Suprapubic skin (tissue), 4 donors: ENCODE results near the gene PLAU. TPM values are rescaled to one million over a fixed set of nuclear protein-coding genes. Genes with fewer than 3 reads are reported as not detected.

Experiments
- DNase-seq, 2 donors: peaks; one replicate each; pipeline ENCODE4 v3.0.0-alpha.2; 2019; ENCODE audit warnings: low spot score in 2 of 2
- H3K27ac ChIP-seq: fragments of 200-600 bp; sonication (generic); one replicate; pipeline ENCODE4 v1.5.1; 2019
- H3K27me3 ChIP-seq: fragments of 200-600 bp; sonication (generic); one replicate; pipeline ENCODE4 v1.5.1; 2019
- H3K36me3 ChIP-seq: fragments of 200-600 bp; sonication (generic); one replicate; pipeline ENCODE4 v1.5.1; 2019
- H3K4me1 ChIP-seq: fragments of 200-600 bp; sonication (generic); one replicate; pipeline ENCODE4 v1.5.1; 2019
- H3K4me3 ChIP-seq: fragments of 200-600 bp; sonication (generic); one replicate; pipeline ENCODE4 v1.5.1; 2019; ENCODE audit warnings: mild to moderate bottlenecking
- H3K9me3 ChIP-seq: fragments of 200-600 bp; sonication (generic); one replicate; pipeline ENCODE4 v1.5.1; 2019
- CTCF ChIP-seq, 2 donors: fragments of 200-600 bp in 1 of 2; fragments of 450-650 bp in 1 of 2; sonication (generic) in 1 of 2; IDR thresholded peaks; one replicate each; pipeline ENCODE4 v1.5.1; 2016 to 2019; ENCODE audit warnings: antibody characterized with exemption in 2 of 2, mild to moderate bottlenecking in 1 of 2, moderate library complexity in 1 of 2
- EP300 ChIP-seq: sonication (generic); formaldehyde crosslinking; IDR thresholded peaks from one replicate; pipeline ENCODE4 v1.6.1; 2017; ENCODE audit warnings: antibody characterized with exemption
- POLR2A ChIP-seq, 2 donors: fragments of 450-650 bp; IDR thresholded peaks; one replicate each; pipeline ENCODE4 v1.6.1; 2017; ENCODE audit warnings: antibody characterized with exemption in 2 of 2, mild to moderate bottlenecking in 2 of 2, moderate library complexity in 2 of 2
- POLR2AphosphoS5 ChIP-seq, 3 donors: sonication (generic); formaldehyde crosslinking; IDR thresholded peaks; one replicate each; pipeline ENCODE4 v1.6.1; 2017; ENCODE audit warnings: antibody characterized with exemption in 3 of 3
- WGBS: methylation state at CpG from one replicate; pipeline ENCODE4 v1.1.5; 2018; 5-methylcytosine and 5-hydroxymethylcytosine counted together
- total RNA-seq, 4 donors: library from RNA; depleted of rRNA; stranded (reverse); fragments of >200 nt; gene quantifications; one replicate each; pipeline ENCODE4 v1.1.0, GENCODE V29; 2016

Gene PLAU
- total RNA-seq, 4 donors from 2014 or later: 8.4 to 19.1 (median 10.8) TPM

- peak overlapping the region; percentile 39 for H3K27ac ChIP-seq
- no peak for TF ChIP-seq POLR2A (IDR thresholded peaks at IDR 0.05)
- TF ChIP-seq POLR2AphosphoS5 (IDR thresholded peaks at IDR 0.05): no peak
- no peak for TF ChIP-seq EP300
- TF ChIP-seq CTCF (IDR thresholded peaks at IDR 0.05): no peak
- no peak for DNase-seq
- H3K4me1 ChIP-seq: peaks cover 78% of the 10 kb centered on the region
- 83% methylated on average over 4 of the region's 4 CpGs for WGBS
- H3K4me3 ChIP-seq: no peak overlapping the region
- H3K27me3 ChIP-seq: no peaks in the 10 kb centered on the region
- H3K36me3 ChIP-seq: no peaks in the 10 kb centered on the region
- H3K9me3 ChIP-seq: no peaks in the 10 kb centered on the region
These were observed 1.3 kb upstream of the PLAU start for GRCh38 chr10:73909540-73910115.

GRCh38 chr10:73910401-73910763 is 550 bp upstream of the PLAU start:
- 35% methylated on average over 9 of the region's 9 CpGs for WGBS
- TF ChIP-seq CTCF (IDR thresholded peaks at IDR 0.05) (no peak), POLR2A (IDR thresholded peaks at IDR 0.05) (no peak), POLR2AphosphoS5 (IDR thresholded peaks at IDR 0.05) (no peak), EP300 (no peak)
- no peaks in the 10 kb centered on the region for H3K27me3 ChIP-seq
- H3K4me3 ChIP-seq: peak overlapping the region; percentile 80
- peak overlapping the region; percentile 82 for H3K27ac ChIP-seq
- DNase-seq: no peak
- peaks cover 85% of the 10 kb centered on the region for H3K4me1 ChIP-seq
- no peaks in the 10 kb centered on the region for H3K9me3 ChIP-seq
- no peaks in the 10 kb centered on the region for H3K36me3 ChIP-seq

- peak in 1 of 2 donors; percentile 71 for DNase-seq
- Histone ChIP-seq H3K4me1 (peaks cover 84% of the 10 kb centered on the region), H3K4me3 (peak overlapping the region; percentile 80), H3K36me3 (peaks cover 8% of the 10 kb centered on the region), H3K27ac (peak overlapping the region; percentile 82), H3K27me3 (no peaks in the 10 kb centered on the region), H3K9me3 (no peaks in the 10 kb centered on the region)
- no peak for TF ChIP-seq POLR2A (IDR thresholded peaks at IDR 0.05)
- no peak for TF ChIP-seq EP300
- no peak for TF ChIP-seq POLR2AphosphoS5 (IDR thresholded peaks at IDR 0.05)
- TF ChIP-seq CTCF (IDR thresholded peaks at IDR 0.05): no peak
- 9% methylated on average over 12 of the region's 14 CpGs for WGBS
These were observed 647 bp downstream of the PLAU start for GRCh38 chr10:73911553-73912004.

GRCh38 chr10:73914036-73914435 is 3.1 kb downstream of the PLAU start:
- no peaks in the 10 kb centered on the region for H3K27me3 ChIP-seq
- H3K36me3 ChIP-seq: peaks cover 10% of the 10 kb centered on the region
- H3K4me3 ChIP-seq: no peak overlapping the region
- H3K9me3 ChIP-seq: no peaks in the 10 kb centered on the region
- WGBS: 78% methylated on average over 10 of the region's 10 CpGs
- no peak for TF ChIP-seq EP300
- no peak for TF ChIP-seq CTCF (IDR thresholded peaks at IDR 0.05)
- no peak for TF ChIP-seq POLR2AphosphoS5 (IDR thresholded peaks at IDR 0.05)
- TF ChIP-seq POLR2A (IDR thresholded peaks at IDR 0.05): no peak
- no peak overlapping the region for H3K27ac ChIP-seq
- no peak for DNase-seq
- peaks cover 78% of the 10 kb centered on the region for H3K4me1 ChIP-seq

- no peak overlapping the region for H3K27ac ChIP-seq
These were observed 4.4 kb downstream of the PLAU start for GRCh38 chr10:73915206-73915851.

More at GRCh38 chr10:73915206-73915851, 4.4 kb downstream of the PLAU start:
- Histone ChIP-seq H3K27me3 (no peaks in the 10 kb centered on the region), H3K9me3 (no peaks in the 10 kb centered on the region), H3K36me3 (peaks cover 10% of the 10 kb centered on the region), H3K4me3 (no peak overlapping the region), H3K4me1 (peaks cover 78% of the 10 kb centered on the region)
- no peak for DNase-seq
- WGBS: 51% methylated on average over 8 of the region's 8 CpGs
- TF ChIP-seq EP300 (no peak), POLR2A (IDR thresholded peaks at IDR 0.05) (no peak), POLR2AphosphoS5 (IDR thresholded peaks at IDR 0.05) (no peak), CTCF (IDR thresholded peaks at IDR 0.05) (no peak)
